GM18519 (cell line): ENCODE results near the gene FAM181A.

Experiments
- ATAC-seq: cut with Tn5 transposase; IDR thresholded peaks from one replicate; pipeline ENCODE4 v1.9.1; 2021; ENCODE audit warnings: mild to moderate bottlenecking, moderate library complexity; ENCODE audit not compliant: unreplicated experiment, low FRiP score

The FAM181A gene

DNA sequence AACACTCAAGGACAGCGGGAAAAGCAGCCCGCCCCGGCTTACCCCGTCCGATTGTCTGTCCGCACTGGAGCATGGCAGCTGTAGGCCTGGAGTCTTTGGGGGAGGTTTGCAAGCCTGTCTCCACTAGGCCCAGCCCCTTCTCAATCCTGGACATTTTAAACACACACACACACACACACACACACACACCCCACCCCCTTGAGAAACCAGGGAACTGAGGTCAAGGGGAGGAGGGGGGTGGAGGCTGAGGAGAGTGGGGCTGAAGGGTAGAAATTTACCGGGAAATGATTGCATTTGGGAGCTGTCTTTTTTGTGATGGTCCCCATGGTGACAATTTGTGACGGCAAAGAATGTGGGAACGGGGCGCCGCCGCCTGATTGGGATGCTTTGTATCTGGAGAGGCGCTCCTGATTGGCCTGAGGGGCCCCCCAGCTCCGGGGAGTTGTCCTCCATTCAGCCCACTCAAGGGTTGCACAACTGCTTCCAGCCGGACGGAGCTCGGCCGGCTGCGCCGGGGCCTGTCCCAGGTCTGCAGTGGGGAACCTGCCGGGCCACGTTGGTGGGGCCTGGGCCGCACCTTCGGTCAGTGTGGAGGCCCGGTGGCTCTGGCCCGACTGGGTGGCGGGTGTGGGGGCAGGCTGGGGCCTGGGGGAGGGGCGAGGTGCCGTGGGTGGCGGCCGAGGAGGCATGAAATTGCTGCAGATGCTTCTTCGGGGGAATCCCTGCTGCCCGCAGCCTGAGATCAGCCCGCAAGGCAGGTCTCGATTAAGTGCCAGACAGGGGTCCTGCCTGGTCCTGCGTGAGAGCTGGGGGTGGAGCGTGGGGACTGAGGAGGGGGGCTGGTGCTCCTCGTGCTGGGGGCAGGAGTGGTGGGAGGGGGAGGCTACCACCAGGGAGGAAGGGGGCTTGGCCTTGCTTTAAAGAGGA lies at the start of gene FAM181A:
FAM181A (plus strand) TSS at position 472 of the 927 bp plus-strand sequence. CDS start 942 bp downstream, outside the sequence.
- ATAC-seq = no peak

DNA sequence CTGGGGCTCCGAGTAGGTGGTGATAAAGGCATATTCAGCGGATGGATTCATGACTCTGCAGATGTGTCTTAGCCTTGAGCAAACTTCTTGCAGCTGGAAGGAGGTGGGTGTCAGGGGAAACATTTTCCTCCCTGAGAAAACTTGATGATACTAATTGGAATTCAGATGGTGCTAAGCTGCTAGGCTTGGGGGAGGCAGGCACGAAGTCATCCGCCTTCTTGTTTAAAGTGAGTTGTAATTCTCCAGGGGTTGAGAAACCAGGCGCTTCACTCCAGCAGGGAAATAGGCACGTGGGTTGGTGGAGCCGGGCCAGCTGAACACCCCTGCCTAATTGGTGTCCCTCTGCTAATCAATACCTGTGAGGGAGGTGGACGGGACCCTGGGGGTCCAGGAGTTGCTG lies 48.9 kb upstream of the FAM181A start:
- ATAC-seq = no peak

DNA sequence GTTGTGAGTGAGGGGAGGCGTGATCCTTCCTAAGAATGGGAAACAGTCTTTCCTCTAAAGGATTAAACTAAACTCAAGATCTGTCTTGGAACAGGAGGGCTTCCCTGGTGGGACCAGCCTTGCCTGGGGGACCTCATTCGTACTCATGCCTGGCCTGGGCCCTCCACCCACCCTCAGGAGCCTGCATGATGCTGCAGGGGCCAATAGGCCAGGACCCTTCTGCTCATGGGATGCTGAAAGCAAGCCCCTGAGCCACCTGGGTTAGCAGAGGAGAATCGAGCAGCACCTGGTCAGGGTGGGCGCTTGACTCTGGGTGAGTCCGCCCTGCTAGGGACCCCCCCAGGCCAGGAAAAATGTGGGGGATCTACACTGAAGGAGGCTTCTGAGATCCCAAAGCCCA lies 48.3 kb upstream of the FAM181A start:
- ATAC-seq = no peak

DNA sequence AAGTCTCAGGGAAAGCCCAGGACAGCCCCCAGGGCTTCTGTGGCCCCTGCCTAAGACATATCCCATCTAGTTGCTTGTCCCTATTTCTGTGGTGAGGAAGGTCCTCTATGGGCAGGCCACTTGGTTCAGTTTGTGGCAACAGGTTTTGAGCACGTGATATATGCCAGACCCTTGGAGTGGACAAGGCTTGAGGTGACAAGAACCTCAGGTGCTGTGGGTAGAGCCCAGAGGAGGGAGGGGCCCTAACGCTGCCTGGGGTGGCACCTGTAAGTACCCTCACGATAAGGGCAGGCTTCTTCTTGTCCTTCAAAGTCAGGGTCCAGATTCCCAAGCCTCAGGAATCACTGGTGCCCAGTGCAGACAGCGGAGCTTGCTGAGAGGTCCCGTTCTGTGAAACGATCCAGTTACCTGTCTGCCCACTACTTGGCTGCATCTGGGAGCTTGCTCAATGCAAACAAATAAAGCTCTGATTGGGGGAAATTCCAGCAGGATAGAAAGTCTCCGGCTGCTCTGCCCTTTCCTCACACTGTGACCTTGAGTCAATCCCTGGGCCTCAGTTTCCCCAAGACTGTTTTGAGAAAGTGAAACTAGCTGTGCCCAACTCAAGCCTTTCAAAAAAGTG lies 47.7 kb upstream of the FAM181A start:
- no peak for ATAC-seq

DNA sequence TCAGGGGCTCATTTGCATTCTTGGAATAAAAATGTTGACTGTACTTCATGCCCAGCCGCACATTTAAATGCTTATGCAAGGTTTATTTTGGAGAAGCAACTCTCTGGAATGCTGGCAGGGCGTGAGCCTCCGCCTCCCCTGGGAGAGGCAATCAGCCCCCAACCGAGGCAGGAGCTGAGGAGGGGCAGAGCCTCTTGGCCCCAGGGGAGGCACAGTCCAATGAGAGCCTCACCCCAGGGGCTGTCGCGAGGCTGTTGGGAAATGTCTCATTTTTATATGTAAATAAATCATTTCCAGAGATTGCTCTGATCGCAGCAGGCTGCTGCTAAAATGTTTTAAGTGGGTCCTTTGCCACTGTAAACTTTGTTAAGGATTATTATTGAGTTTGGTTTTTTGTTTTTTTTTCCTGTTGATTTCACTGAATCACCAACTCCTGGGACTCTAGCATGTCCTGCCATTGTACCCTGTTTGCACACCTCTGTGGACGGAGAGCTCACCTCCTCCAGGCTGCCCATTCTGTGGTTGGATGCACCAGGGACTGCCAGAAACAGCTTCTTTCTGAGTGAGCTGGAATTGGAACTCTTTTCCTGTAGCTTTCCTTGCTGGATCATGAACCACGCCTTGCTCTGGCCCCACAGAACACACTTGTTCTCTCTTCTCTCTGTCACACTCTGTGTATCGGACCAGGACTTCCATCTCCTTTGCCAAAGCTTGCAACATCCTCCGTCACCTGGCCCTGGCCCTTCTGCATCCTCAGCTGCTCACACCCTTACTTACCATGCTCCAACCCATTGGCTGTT lies 46.9 kb upstream of the FAM181A start:
- ATAC-seq = no peak

DNA sequence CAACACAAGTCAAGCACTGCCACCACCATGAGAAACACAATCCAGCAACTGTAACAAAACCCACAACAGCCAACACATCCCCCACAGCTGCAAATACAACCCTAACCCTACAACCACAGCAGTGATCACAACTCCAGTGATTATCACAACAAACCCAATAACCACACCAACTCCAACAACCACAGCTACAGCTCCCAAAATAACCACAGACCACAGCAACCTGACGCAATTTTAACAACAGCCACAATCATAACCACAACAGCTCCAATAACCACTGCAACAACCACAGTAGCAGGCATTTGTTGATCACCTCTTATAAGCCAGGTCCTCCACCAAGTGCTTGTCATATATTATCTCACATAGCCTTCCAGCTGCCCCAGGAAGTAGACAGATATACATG lies 42.2 kb upstream of the FAM181A start:
- ATAC-seq = no peak

DNA sequence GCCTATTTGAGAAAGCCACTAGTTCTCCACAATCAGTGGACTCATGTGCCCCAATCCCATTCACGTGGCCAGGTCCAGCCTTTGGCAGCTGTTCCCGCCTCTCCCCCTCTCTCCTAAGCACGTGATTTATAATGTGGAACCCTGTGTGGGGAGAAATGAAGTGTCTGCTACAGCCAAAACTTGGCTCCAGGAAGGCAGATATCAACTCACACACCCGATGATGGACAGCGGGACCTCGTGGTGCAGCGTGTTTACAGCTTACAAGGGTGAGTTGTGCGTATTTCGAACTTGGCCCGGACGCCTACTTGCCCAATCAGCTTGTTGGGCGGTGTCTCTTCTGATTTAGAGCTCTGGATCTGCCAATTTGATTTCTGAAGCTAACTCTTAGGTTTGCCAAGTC lies 38.1 kb upstream of the FAM181A start:
- no peak for ATAC-seq

DNA sequence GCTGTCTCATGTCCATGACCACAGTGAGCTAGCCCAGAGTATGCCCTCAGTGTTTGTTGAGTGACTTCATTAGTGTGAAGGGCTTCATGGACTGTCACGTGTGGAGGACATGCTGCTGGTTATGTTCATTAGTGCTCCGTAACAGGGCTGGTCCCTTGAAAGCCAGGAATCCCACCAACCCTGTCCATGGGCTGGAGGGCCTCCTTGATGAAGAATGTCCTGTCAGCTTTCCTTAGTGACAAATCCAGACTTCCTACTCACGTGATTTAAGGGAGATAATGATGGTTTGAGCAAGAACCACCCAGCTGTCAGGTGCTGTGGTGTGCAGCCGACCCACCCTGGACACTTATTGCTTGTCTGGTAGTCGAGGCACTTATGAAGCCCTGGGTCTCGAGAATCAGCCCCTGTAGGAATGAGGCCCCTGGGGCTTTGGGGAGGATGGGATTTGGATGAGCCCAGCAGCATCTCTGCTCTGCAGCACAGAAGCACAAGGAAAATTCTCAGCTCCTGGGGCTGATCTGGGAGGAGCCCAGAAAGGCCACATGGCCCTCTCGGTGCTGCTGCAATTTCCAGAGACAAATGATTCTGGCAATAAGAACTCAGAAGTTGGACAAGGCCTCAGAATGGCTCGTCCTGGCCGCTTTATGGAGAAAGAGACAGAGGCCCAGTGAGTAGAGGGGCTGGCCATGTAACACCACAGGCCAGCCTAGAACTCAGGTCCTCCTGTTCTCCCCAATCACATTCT lies 37.2 kb upstream of the FAM181A start:
- no peak for ATAC-seq

DNA sequence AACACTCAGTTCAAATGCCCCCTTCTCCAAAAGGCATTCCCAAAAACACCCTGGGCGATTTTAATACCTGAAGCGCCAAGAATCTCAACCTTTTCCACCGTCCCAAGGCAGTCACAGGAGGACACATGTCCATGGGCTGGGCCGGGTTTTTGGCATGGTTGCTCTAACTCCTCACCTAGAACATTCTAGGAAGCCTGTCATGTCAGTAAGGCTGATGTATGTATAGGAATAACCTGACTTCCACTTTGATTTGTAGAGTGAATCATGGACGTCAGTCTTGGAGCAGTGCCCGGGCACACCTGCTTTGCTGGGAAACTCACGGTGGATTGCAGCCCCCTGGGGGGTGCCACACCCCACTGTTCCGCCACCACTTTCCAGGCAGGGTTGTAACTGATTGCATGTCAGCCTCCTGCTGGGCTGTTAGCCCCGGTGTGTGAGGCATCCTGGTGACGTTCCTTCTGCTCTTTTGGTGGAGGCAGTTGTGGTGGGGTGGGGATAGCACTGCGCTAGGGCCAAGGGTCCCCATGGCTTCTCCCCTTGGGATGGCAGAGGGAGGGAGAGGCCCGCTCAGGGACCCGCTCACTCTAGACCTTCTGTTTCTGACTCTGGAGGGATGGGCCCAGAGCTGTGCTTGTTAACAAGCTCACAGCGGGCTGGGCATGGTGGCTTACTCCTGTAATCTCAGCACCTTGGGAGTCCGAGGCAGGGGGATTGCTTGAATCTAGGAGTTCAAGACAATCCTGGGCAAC lies 35.2 kb upstream of the FAM181A start:
- ATAC-seq = no peak

DNA sequence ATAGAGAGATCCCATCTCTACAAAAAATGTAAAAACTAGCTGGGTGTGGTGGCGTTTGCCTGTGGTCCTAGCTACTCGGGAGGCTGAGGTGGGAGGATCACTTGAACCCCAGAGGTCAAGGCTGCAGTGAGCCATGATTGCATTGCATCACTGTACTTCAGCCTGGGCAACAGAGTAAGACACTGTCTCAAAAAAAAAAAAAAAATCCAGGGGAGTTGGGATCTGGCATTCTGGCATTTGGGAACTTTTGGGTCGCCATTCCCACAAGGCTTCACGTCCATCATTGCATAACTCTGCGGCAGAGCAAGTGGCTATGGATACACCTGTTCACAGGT lies 34.7 kb upstream of the FAM181A start:
- ATAC-seq = no peak

DNA sequence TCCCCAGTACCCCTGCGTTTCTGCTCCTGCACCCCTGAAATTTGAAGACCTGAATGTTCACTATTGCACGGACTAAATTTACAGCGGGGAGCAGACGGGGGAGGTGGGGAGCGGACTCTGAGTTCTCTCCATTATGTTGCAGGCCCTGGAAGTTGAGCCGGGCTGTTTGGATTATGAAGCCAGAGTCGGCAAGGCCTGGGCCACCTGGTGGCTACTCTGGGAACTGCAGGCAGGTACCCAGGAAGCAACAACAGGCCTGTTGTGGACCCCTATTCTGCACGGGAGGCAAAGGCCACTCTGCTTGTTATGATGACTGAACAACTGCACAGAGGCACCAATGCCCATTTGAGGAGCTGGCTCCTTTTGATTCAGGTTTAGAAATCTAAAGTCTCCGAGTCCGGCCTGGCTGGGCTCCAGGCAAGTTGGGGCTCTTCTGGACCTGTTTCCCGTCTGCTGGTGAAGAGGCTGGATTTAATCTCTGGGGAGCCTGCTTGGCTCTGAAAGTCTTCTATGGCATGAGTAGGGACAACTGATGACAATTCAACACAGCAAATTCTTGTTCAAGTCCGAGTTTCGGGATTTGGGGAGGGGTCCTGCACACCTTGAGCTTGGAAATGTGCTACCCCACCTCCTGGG lies 34.1 kb upstream of the FAM181A start:
- ATAC-seq = no peak

DNA sequence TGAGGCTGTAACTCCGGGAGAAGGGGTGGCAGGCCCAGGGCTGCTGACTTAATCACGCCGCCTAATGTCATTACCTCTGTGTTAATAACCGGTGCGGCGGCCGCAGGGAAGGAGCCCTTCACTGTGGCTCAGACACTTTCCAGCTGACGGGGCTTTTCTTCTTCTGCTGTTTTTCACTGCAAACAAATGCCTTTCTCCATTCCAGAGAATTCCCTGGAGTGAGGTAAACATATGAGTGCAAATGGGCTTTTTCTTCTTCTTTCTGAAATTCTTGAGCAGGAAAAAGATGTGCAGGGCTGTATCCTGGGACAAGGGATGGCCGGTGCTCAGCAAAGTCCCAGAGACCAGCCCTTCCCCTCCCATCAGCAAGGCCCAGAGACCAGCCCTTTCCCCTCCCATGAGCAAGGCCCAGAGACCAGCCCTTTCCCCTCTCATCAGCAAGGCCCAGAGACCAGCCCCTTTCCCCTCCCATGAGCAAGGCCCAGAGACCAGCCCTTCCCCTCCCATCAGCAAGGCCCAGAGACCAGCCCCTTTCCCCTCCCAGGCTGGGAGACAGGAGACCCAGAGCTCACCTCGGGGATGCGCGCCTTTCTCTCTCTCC lies 33.4 kb upstream of the FAM181A start:
- no peak for ATAC-seq

DNA sequence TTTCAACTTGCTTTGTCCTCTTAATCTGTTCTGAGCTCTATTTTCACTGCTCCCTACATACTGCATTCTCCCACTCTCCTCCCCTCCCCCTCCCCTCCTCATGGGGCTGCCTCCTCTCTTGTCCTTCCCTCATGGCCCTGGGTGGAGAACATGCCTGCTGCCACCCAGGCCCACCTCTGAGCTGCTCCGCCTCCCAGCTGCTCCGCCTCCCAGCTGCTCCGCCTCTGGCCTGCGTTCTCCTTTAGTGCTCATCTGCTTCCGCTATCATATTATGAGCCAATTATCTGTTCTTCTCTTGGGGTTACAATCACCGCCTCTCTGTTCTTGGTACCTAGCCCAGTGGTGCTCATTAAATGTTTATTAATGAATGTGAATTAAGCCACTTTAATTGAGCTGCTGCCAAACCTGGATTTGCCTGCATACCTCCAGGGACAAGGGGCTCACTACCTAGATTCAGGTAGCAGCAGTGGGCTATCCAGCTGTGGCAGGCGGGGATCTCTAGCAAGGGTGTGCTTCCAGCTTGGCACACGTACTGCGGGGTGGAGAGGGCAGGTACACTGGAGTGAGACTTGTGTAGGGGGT lies 32.0 kb upstream of the FAM181A start:
- no peak for ATAC-seq

DNA sequence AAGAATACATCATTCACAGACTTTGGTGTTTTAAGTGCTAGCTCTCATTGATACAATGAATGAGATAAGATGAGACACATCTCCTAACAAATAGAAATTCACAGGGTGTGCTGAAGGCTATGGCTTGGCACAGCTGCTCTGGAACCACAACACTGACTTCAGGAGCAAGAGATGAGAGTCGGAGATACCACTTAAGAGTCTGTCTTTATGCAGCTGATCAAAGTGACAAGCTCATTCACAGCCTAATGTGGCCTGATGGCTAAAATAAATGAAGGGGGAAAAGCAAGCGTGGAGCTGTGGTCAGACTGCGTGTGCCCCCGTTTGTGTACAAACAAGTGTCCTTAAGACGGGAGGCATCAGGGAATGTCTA lies 29.7 kb upstream of the FAM181A start:
- ATAC-seq = no peak

DNA sequence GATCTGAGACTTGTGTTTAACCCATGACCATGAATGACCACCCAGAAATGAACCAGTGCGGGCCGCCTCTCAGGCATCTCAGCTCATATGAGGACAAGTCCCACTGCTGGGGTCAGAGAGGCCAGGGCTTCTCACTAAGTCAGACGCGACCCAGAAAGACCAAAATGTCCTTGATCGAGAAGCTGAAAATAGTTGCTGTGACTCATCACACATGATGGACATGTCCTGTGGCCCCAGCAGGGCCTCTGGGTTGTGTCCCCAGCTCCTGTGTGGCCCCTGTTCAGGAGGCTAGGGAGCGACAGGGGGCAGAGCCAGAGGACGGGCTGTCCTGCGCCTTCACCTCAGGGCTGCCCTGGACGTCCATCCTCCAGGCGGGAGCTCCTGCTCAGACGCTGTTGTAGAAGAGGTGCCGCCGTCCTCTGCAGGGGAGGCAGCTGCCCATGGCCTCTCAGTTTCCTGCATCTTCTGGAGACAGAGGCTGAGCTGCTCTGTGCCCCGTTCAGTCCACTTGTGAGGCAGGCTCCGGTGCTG lies 29.0 kb upstream of the FAM181A start:
- ATAC-seq = no peak

DNA sequence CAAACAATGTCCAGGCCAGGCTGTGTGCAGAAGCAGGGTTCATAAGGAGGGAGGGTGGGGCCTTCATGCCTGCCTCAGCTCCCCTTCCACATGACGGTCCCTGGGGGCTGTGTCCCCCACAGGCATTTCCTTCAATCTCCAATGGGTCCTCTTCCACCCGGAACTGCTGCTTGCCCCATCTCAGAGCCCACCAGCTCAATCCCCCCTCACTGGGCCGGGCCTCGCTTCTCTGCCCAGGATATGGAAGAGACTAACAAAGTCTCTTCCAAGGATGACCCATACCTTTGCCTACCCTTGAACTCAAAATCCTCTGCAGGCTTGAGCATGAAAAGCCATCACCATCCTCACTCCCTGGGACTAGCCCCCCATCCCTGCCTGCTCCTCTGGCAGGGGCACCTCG lies 28.4 kb upstream of the FAM181A start:
- no peak for ATAC-seq

DNA sequence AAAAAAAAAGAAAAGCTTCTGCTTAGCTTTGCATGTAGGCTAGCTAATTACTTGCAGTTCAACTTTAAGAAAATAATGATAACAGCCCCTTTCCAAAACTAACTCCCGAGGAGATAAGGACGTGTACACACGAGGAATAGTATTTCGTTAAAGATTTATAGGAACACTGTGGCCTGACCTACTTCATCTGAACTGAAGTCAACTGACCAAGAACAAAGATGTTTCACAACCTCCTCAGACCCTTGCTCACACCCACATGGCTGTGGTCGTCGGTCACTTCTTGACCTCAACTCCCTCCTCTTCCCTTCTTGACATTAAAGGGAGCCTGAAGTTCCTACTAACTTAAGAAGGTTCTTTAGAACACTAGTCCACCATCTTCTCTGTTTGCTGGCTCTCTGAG lies 25.3 kb upstream of the FAM181A start:
- ATAC-seq = no peak

DNA sequence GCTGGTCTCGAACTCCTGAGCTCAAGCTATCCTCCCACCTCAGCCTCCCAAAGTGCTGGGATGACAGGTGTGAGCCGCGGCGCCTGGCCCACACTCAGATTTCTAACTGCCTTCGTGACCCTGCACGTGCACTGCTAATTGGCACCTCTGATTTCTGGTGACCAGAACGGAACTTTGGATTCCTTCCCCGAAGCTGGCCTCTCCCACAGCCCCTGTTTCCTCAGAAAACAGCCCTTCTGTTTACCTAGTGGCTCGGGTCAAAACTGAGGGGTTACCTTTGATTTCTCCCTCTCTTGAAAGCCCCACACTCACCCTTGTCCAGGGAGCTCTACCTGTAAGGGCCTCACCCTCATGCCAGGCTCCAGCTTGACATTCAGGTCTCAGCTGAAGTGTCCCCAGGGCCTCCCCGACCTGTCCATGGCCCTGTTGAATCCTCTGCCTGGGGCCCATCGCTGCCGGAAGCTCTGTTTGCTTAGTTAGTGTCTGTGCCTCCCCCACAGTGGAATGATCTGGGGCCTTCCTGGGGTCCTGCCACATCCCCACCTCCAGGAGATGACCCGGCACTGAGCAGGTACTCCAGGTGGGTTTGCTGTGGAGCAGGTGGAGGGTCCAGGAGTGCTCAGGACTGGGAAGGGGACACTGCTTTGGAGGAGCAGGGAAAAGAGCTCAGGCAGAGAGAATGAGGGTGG lies 24.4 kb upstream of the FAM181A start:
- no peak for ATAC-seq
